NCI-H526 (cell line): Measurements from ENCODE around the gene RBM4.

Experiments used
- DNase-seq, 2 experiments: peaks; one replicate each; lab custom pipeline; 2025; lab: John Stamatoyannopoulos, UW

Gene RBM4

DNA sequence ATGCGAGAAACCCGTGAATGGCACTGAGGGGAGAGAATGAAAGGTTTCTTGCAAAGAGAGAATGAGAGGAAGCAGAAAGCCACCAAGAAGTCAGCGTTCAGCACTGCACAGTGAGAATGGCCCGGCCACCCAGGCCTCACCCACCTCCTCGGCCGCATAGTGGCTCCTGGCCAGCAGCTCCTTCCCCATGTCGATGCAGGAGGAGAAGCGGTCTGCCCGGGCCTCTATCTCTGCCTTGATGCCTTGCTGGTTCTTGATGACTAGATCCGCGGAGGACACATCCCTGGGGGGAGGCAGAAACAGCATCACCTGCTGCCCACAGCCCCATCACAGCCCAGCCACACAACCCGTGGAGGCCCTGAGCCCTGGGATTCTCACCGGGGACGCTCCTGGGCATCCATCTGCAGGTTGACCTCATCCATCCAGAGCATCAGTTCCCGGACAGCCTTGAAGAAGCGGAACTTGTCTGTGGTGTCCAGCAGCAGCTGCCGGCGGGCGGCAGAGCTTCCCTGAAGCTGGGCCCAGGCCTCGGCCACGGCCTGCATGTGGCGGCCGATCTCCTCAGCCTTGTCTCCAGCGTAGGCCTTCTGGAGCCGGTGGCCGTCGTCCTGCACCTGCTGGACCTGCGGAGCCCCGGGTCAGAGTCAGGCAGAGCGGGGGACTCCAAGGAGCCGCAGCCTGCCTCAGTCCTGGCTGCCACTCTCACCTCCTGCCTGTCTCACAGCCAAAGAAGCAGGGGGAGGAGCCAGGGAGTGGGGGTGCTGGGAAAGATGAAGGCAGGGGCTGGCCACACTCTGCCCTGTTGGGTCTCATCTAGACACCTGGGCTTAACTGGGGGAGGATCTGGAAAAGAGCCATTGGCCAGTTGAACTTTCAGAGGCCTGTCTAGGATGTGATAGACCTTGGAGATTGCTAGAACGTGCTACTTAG, 51.4 kb downstream of the RBM4 start:
- no peak for DNase-seq

DNA sequence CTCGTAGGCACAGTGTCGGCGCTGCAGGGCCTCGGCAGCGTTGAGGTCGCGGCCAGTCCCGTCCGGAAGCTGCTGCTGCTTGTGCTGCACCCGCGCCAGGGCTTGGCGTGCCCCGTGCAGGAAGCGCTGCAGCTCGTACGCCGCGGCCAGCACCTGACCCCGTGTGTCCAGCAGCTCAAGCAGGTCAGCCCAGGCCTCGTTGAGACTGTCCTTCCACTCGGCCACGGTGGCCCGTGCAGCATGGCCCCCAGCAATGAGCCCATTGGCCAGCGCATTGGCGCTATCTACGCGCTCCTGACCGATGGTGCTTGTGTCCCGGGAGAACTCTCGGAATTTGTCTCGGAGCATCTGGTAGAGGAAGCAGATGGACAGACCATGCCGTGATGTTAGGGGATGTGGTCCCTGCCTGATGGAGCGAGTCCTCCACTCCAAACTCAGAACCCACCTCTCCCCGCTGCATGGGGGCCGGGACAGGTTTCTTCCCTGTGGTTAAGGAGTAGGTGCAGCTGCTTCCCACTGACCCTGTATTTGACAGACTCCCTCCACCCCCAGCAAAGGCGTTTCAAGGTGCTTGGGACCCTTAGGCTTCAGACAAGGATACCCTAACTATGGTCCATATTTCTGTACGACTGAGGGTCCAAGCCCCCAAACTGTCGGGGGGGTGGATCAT, 52.9 kb downstream of the RBM4 start:
- no peak for DNase-seq

DNA sequence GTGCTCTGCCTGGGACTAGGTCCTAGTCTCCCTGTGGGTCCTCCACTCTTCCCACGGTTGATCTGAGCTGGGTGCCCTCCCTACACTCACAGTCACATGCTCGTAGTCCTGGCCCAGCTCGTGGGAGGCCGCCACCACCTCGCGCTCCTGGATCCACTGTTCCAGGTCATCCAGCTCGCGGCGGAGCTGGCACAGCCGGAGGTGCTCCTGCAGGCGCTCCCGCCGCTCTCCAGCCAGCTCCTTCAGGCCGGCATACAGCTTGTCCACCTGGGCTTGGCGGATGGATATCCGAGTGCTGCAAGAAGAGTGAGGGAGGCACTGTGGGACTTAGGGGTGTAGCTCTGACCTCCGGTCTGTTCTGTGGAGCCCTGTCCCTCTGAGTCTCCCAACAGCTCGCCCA, 53.9 kb downstream of the RBM4 start:
- no peak for DNase-seq

DNA sequence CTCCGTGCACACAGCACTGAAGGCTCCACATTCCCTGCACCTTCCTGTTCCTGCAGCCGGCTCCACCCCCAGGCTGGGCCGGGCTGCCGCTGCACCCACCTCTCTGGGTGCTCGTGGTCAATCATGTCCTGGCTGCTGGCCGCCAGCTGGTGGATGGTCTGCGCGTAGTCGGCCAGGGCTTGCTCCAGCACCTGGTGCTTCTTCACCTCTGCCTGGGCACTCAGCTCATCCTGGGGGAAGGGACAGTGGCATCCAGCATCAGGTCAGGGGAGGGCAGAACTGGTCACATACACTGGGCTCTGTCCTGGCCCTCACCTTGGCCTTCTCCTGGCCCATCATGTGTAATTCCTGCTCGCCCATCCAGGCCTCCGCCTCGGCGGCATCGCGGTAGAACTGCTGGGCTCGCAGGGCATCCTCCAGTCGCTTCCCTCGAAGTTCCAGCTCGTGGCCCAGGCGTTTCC, 54.4 kb downstream of the RBM4 start:
- no peak for DNase-seq

DNA sequence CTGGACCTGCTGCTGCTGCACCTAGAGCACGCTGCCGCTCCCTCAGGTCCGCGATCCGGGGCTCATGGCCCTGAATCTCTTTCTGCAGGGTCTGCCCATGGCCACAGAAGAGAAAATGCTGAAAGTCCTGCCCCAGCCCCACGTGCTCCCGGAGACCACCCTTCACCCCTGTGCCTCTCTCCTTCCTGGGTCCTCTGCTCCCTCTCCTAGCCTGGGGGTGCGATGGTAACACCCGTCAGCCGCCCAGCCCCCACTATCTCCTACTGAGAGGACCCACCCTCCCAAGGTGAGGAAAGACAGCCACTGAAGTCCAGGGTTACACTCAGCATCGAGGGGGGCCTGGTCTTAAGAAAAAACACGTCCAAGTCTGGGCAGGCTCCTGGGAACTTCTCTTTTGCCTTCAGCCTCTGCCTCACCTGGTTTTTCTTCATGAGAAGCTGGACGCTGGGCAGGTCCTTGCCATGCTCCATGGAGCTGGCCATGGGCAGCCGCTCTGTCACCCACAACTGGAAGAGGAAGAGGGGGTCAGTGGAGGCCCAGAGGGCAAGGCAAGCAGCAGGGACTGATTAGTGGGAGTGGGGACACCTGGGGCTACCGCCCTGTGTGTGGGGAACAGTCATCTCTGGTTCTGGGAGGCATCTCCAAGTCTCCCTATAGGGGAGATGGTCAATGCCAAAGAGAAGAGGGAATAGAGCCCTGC, 55.0 kb downstream of the RBM4 start:
- no peak for DNase-seq

DNA sequence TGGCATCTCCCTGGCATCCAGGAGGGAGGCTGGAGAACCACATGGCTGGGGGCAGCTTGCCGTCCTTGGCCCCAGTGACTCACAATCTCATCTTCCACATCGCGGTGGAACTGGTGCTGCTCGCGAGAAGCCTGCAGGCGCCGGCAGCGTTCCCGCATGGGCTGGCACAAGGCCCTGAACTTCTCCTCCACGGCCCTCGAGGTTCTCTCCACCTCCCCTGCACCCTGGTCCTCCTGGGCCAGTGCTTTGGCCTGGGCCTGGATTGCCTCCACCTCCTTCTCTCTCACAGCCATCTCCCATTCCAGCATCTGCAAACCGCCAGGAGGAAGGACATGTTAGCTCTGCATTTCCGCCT, 55.5 kb downstream of the RBM4 start:
- DNase-seq, result no peak

DNA sequence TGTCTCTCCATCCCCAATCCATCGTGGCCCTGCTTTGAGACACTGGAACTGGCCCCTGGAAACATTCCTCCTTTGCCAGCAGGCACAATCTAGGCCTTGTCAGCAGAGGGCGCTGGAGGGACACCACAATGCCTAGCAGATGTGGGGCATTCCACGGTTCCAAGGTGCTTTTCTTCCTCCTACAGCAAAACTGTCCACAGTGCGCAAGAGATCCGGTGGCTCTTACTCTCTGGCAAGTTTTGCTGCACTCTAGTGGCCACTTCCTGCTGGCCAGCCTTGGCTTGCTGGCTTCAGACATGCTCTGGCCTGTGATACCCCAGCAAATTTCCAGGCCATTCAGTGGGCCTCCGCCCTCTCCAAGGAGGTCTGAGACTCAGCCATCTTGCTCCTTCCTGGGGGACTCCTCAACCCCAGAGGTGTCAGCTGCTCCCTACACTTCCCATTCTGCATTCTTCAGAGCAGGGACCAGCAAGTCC, 56.3 kb downstream of the RBM4 start:
- DNase-seq, result peak; percentile 91 to 97
